ENCODE data around the gene PCED1B.
"Not testable (repeated sequence)": the region's sequence is repeated elsewhere in the genome, so short reads cannot be mapped to it uniquely, and the experiment has no call there.

The PCED1B gene

DNA sequence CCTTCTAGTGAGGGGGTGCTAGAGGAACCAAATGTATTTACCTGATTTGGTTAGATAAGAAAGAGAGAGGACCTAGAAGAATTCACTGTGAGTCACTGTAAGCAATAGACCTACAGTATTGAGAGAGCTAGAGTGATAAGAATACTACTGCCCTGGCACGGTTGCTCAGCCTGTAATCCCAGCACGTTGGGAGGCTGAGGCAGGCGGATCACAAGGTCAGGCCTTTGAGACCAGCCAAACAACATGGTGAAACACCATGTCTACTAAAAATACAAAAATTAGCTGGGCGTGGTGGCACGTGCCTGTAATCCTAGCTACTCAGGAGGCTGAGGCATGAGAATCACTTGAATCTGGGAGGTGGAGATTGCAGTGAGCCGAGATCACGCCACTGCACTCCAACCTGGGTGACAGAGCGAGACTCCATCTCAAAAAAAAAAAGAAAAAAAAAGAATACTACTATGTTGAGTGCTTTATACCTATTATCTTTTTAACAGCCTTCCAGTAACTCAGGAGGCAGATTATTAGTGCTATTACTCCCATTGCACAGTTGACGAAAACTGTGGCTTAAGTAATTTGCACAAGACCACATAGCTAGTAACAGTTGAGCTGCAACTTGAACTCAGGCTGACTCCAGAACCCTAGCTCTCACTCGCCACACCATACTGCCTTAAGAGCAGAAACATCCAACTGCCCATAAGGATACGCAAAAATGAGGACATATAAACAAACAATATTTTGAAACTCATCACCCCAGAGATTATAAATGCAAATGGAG, 102.9 kb downstream of the PCED1B start:
- DNase-seq = not testable (repeated sequence)

DNA sequence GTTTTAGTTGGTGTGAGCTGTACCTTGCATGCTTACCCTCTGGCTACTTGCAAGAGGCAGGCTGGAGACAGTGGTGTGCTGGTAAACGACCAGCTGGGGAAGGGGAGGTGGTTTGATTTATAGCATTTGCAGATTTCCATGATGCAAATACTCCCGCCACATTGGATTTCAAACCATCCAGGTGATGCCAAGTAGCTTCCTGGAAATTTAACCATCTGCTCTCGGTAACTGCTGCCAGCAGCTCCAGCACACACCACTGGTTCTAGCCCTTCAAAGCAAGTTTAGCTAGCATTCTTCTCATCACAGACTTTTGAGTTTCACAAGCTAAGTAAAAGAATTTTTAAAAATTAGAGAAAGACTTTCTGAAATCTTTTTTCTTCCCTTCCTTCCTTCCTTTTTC, 104.8 kb downstream of the PCED1B start:
- no peak for DNase-seq

- no peak for DNase-seq
Observed at GRCh38 chr12:47184813-47185212, 105.4 kb downstream of the PCED1B start.

DNA sequence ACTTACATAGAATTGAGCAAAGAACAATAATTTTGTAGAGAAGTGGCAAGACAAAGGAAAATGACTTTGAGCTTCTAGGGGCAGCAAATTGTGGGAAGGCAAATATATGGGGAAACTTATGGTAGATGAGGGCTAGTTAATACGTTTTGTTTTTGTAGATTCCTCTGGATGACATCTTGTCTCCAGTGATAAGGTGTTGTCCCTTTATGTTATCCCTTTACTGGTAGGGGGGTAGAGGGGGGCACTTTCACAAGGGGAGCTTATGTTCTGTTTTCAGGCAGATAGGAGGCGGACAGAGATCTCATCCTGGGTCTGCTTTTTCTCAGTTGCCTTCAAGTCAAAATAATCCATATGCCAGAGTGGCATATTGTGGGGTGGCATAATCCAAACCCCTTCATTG, 106.8 kb downstream of the PCED1B start:
- no peak for DNase-seq

DNA sequence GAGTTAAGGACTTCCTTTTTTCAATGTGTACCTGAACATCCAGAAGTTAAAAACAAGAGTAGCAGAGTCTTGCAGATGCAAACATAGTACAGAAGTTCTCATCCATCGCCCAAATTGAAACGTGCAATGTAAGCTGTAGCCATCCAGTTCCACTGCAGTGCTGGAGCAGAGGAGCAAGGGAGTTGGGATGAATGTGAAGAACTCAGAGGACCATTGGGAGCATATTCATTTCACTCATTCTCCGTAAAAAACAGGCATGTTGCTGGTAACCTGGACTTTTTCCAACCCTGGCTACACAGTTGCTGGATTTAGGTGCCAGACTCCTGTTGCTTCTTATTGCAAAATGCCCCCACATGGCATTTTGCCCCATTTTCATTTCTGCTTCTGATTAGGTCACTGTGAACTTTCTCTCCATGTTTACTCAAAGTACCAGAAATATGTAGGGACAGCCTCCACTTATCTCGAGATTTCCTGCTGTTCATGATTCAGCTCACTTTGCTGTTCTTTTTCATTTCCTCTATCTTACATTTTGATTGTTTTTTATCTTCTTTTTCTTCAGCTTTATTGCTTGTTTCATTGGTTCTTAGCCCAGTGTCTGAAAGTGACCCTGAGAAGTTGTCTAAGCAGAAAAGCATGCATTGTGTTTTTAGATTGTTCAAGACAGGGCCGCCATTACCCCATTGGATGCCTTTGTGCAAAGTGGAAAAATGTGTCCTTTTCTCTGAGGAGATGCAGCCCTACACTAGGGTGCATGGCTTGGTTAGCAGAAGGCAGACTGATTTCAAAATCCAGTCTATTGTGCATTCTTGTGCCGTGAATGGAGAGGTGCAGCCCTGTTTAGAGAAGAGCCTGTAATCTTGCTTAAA, 109.4 kb downstream of the PCED1B start:
- no peak for DNase-seq

GRCh38 chr12:47189728-47190127, 110.3 kb downstream of the PCED1B start:
- no peak for DNase-seq

GRCh38 chr12:47190271-47190750, 110.9 kb downstream of the PCED1B start:
- DNase-seq = no peak

DNA sequence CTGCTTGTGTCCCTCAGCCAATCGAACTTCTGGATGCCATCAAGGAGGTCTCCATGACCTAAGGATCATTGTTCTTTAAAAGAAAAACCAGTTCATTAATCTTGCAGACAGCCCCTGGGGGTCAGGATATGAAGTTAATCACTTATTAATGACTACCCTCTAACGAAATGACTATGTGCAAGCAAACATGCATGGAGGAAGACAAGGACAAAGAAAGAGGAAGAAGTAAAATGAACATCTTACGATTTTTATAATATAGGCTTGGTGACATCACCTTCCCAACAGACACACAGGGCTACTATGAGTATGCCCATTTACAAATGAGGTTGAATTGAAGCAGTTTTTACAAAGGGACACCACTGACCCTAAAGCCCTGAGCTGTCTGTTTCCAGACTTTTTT, 111.5 kb downstream of the PCED1B start:
- DNase-seq = no peak

- DNase-seq = no peak
Observed at GRCh38 chr12:47192051-47192450, 112.6 kb downstream of the PCED1B start.

GRCh38 chr12:47193066-47193465, 113.6 kb downstream of the PCED1B start:
- DNase-seq = no peak

- DNase-seq = no peak
Observed at GRCh38 chr12:47194501-47194900, 115.1 kb downstream of the PCED1B start.

DNA sequence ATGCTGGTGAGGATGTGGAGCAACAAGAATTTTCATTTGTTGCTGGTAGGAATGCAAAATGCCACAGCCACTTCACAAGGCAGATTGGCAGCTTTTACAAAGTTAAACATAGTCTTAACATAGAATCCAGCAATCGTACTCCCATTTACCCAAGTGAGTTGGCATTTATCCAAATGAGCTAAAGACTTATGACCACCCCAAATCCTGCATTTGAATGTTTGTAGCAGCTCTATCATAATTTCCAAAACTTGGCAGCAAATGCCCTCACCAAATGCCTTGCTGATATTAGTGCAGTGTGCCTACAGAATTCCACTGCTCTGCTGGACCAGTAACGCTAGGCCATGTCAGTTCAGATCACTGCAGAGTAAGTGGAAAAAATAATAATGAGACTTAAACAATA, 121.0 kb downstream of the PCED1B start:
- DNase-seq = no peak

DNA sequence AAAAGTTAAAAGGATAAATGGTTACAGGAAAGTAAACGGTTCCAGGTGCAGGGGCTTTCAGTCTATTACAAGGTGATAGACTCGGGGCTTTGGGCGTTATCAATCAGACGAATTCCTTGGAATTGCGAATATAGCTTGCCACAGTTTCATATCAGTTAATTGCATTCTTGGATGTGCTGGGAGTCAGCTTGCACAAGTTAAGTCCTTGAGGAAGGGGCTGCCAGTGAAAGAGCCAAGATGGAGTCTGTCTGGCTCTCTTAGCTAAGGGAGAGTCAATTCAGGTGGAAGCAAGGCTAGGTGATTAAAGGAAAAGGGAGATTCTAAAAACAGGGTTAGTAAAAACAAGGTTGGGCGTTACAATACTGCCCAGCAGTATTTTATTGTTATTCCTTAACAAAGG, 121.8 kb downstream of the PCED1B start:
- DNase-seq = not testable (repeated sequence)

GRCh38 chr12:47202176-47202575, 122.8 kb downstream of the PCED1B start:
- no peak for DNase-seq

- no peak for DNase-seq
Observed at GRCh38 chr12:47205532-47206449, 126.4 kb downstream of the PCED1B start.

DNA sequence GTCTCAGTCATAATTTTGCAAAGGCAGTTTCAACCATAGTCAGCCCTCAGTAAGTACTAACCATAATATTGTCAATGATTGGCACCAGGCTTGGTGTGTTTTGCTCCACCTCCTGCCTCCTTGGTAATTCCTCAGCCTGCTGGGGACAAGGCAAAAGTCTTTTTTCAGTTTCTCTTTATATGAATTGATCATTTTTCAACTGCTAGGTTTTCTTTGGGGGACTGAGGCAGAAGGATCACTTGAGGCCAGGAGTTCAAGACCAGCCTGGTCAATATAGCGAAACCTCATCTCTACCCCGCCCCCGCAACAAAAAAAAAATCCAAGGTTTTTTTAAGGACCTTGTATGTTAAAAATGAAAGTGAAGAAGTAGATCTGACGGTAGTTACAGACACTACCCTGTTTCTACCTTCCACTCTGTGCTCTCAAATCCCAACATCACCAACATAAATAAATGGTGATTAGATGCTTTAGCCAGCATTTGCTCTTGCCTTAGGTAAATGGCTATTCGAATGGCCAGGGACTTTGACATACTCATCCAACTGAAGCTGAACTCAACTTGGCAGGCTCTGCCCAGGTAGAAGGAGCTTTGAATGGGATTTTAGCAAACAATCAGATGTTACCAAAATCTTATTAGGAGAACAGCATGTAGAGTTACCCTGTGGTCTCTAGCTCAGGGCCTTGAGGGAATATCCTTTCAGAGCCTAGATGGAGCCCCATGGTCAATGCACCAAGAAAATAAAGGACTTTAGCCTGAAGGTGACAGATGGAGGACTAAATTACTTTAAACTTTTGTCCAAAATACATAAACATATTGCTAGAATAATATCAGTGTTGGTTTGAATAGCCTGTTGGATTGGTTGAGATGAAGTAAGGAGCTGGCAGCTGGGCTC, 127.3 kb downstream of the PCED1B start:
- DNase-seq = no peak

DNA sequence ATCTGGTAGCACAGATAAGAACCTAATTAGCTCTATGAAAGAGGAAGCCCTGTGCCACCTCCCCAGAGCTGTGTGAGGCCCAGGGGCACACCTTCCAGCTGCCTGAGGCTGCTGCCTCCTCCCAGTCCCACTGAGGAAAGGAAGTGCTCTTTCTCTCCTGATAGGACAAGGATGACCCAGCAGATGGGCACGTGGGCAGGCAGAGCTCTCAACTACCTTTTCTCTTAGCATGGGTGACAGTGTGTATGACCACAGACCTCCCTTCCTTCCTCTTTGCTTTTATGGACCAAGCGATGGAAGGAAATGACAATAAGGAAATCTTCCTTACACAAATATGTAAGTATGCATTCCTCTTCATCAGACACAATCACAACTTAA, 127.9 kb downstream of the PCED1B start:
- peak; percentile 27 for DNase-seq

DNA sequence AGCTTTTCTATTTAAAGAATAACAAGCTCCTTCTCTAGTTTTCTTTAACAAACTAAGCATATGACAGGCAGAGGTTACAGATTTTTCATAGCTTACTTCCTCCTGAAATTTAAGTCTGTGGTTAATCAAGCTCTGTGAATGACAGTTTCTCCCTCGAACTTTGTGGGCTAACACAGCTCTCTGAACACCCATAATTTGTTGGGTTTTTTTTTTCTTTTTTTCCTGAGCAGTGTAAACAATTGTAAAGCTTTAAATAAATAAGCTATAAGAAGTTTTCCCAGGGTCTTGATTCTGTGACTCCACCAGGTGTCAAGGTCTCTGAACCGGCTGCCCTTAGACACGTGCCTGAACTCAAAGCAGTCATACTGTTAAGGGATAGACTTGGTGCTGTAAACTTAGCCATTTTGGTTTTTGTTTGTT, 128.4 kb downstream of the PCED1B start:
- no peak for DNase-seq

- DNase-seq = no peak
Observed at GRCh38 chr12:47209014-47209413, 129.6 kb downstream of the PCED1B start.

GRCh38 chr12:47210776-47211175, 131.4 kb downstream of the PCED1B start:
- no peak for DNase-seq

DNA sequence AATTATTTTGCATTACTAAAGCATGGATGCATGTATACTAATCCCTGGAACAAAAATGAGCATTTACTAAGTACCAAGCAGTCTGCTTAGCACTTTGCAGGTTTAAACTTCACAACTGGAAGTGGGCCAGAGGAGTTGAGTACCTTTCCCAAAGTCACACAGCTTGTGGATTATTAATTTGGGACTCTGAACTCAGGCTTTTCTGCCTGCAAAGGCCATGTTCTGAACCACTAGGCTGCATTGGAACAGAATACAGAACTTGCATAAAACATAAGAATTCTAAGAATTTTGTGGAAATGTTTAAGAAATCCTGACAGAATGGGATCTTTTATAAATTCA, 133.2 kb downstream of the PCED1B start:
- no peak for DNase-seq

DNA sequence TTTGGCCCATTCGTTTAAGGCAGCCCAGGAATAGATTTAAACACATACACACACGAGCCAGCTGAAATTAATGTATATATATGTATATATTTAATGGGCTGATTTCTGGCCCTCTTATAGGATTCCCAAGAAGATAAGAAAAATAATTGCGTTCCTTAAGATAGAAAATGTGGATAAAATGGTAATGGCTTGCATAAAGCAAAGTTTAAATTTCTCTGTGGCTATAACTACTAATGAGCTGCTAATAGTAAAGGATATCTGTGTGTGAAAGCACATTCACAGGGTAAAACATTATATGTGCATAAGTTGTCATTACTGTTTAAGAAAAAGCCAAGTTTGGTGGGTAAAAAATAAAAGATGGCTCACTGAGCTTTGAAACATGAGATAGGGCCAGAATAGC, 134.0 kb downstream of the PCED1B start:
- DNase-seq = no peak
